Stimulated activated CD8-positive, alpha-beta memory T cell treated with anti-CD3 and anti-CD28 coated beads, Interleukin-7, amount 100 ng/mL, for 4 hours (primary cell): ENCODE measurements around the gene RMI1.

Experiments
- DNase-seq, 2 donors: peaks; one replicate each; pipeline ENCODE4 v3.0.0-alpha.2; 2020; ENCODE audit warnings: low read depth in 2 of 2

The RMI1 gene

DNA sequence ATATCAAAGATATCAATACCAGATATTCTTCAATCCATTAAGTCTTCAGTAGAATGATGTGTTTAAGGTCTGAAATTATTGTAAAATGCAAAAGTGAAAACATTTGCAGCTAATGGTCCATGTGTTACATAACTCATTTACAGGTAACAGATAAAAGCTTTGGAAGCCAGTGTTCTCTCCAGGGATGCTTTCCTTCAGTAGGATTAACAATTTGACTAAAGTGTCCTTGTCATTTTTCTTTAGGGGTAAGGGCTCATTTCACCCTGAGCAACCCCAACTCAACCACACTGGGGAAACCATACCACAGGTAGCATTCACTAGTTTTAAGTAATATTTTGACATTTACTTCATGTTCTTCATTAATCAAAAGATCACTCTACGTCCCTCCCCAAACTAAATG, 13.5 kb upstream of the RMI1 start:
- no peak for DNase-seq

DNA sequence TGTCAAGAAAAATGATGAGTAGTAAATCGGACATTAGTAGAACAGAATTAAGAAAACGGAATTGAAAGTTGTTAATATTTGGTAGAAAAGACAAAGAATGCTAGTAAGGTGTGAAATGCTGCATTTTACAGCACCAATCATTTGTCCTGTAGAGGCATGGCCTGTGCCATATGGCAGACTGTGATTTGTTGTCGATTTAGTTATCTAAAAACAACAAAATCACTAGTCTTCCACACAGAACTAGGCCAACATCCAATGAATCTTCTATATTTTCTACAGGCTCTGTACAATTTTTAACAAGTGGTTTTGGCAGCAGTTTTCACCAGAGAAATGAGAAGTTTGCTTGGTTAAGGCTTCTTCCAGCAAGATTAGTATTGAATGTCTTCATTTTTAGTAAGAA, 11.0 kb upstream of the RMI1 start:
- DNase-seq = no peak

DNA sequence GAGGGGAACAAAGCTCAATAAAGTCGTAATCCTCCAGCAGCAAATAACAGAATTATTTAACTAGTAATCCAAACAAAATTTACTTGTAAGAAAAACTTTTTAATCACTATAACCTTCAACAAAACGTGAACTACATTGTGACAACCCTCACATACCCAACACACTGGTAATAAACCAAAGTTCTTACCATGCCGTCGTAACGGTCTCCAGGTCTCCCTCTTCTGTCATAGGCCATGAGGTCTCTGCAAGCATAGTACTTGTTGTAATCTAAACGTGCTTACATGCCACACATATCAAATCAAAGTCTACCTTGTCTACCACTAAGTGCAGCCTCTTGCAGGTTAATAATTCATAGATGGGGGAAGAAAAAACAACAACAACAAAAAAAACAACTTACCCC, 9.1 kb upstream of the RMI1 start:
- DNase-seq = no peak

DNA sequence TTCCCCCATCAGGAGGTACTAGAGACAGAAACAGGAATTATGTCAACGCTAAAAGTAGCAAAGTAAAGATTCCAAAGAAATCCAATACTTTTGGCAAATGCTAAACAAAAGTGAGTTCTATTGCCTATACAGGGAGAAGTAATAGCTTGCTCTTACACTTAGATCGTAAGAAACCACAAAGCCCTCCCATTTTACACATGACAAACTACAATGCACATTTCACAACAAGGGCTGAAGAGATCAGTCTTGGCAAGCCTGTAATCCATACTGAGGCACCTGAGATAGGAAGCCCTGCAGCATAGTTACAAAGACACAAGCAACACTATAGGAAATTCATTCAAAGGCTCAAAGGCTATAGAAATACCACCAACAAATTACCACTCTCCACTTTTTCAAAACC, 8.3 kb upstream of the RMI1 start:
- DNase-seq = no peak

DNA sequence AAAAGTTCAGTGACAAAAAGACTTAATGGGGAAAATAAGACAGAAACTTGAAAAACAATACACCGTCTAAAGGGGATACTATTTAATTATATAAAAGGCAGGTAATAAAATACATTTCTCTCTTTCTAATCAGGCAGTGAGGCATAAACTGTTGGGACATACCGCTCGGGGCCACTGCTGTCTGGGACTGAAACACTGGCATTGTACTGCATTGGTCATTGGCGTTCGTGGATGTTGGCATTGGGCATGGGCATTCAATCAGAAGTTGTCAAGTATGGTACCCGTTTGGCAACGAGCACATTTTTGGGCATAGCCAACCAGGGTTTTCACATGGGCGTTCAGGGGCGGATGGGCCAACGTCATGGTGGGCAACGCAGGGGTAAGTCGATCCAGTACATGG, 5.3 kb upstream of the RMI1 start:
- no peak for DNase-seq

DNA sequence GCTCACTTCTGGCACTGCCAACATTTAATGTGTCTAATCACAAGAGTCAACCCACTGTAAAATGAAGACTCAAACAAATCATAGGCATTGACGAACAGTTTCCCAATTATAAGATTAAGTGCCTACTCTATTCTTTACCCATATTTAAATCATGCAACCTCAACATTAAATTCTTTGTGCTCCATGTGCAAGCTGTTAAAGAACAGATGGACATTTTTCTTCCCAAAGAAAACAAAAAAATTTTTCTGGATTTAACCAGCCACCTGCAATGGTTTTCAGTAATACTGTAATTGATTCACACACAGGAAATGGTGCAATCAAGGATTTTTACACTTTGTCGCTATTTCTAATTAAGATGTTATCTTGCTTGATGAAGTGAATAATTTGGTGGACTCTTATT, 4.2 kb upstream of the RMI1 start:
- DNase-seq = no peak

DNA sequence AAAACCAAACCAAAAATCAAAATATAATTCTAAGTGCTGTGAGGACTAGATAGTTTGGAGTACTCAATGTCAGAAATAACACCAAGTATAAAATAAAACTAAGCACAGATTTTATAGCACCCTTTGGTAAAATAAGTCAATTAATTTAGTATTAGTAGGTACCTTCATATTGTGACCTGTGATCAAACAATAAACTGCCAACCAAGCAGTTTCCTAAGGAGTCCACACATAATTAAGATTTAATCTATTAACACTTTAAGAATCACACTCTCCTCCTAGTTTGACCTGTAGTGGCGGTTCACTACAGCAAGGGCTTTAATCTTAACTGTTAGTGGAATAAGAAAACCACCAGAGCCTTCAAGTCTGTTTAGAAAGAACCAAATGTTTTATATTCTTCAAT, 3.4 kb upstream of the RMI1 start:
- no peak for DNase-seq

DNA sequence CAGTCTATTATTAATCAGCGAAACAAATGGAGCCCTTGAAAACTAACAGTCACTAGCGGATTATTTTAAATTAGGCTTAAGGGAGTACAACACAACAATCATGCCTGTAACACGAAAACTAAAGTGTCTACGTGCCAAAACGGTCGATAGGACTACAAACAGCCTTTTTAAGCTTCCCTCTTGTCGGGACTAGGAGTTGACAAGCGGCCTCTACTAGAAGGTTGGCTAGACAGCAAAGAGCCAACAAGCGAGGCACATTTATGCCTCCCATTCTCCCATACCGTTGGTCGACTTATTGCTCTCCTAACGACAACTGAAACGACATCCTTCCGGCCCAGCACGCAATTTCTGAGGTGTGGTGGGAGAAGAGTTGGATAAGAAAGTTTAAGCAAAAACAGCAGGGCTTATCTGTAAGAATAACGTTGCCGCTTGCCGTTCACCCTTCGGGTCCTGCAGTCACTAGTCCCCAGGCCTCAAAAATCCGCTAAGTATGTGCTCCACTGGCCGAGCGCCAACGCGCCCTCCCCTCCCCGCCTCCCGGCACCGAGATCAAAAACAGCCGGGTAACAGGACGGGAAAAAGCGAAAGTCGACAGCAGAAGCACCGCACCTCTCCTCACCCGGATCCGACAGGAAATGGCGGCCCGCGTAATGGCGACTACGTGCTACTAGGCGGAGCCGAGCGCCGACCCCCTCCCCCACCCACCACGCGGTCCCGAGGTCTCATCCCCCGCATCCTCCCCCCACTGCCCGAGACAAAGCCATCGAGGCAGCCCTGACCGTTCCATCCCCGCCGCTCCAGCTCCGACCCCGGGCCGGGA, 1.4 kb upstream of the RMI1 start:
- peak; percentile 82 to 87 for DNase-seq

DNA sequence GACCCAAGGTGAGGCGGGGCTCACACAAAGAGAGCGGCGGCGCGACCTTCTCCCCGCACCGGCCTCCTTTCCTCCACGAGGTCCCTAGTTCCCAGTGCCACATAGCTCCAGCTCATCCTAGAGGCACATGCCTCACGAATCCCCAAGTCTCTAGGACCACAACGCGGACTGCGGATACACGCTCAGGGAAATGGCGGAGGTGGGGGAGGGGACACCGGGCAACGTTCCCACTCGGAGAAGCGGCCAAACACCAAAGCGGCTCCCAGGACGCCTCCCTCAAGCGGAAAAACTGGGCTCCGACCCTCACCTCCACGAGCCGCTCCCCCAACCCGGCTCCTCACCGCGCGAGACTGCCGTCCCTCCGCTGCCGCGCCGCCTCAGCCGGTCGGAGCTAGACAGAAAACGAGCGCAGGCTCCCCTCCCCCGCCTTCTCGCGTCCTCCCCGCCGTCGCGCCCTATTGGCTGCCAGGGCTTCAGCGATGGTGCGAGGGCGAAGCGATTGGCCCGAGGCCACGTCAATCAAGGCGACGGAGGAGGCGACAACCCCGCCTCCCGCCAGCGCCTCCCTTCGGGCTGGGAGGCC, 702 bp upstream of the RMI1 start, which contains the start of gene HNRNPK:
HNRNPK (minus strand) TSS at position 404 of the 583 bp plus-strand sequence. CDS start 1,963 bp downstream, outside the sequence.
- DNase-seq = peak; percentile 97 to 99

DNA sequence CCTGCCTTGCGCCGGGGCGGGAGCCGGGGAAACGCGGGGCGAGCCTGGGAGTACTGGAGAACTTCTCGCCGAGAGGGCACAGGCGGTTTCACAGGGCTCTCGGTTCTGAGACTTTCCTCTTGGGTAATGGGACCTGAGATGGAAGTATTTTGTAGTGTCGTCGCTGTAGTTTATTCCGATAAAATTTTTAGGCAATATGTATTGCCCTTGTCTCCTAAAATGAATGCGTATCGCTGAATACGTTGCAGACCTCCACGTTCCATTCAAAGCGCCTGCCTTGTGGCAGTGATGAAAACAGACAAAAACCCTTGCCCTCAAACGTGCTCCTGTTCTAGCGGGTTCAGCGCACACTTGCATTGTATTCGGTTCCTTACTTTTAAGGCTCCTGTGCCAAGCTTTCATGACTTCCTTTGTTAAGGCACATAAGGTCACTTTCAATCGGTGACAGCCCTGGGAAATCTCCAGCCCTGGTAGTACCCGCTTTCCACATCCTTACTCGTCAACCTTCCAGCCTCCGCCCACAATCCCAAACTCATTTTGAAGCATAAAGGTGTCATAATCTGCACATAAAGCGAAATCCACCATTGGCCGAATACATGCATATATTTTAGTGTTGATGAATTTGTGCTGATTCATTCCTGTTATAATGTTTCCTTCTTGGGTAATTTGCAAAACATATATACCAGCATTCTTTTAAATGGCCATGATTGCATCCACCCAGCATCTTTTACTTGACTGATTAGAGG, 694 bp downstream of the RMI1 start:
- DNase-seq = no peak

DNA sequence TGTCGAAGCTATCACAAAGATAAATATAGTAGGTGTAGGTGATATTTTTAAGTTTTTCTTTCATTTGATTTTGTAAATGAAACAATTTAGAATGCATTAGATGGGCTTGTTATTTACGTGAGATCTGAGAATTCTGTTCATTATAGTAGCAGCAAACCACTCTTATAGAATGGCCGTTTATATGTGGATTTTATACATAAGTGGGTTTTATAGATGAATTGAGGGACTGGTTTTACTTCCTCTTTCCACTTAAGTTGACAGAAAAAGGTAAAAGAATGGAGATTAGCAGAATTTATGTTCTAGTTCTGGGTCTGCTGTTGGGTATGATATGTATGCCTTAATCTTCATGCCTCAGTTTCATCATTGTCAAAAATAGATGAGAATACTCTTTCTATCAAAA, 5.6 kb downstream of the RMI1 start:
- DNase-seq = no peak

DNA sequence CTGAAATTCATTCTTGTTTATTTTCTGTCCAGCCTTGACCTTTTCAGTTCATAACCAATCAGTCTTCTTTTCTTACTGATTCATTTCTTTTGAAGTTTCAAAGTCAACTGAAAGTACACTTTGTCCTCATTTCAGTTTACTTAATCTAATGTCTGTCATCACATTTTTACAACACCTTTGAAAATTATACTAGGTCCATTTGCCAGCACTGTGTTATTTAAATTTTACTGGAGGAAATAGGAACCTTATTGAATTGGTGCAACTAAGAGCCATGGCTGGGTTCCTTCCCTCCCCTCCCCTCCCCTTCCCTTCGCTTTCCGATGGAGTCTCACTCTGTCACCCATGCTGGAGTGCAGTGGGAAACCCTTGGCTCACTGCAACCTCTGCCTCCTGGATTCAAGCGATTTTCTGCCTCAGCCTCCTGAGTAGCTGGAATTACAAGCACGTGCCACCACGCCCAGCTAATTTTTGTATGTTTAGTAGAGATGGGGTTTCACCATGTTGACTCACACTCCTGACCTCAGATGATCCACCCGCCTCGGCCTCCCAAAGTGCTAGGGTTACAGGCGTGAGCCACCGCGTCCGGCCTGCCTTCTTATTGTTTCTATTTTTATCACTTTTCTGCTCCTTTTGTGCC, 6.3 kb downstream of the RMI1 start:
- DNase-seq = peak in 1 of 2 donors; percentile 7

DNA sequence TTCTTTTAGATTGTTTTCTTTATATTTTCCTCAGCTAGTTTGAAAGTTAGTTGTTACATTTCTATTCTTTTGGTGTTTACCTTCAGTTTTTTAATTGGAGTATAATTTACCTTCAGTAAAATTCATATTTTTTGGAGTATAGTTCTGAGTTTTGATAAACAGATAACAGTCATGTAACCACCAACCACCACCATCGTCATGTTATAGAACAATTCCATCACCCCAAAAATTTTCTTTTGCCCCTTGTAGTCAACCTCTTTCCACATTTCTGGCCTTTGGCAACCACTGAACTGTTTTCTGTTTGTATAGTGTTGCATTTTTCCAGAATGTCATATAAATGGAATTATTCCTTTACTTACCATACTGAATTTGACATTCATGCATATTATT, 6.8 kb downstream of the RMI1 start:
- DNase-seq = no peak

DNA sequence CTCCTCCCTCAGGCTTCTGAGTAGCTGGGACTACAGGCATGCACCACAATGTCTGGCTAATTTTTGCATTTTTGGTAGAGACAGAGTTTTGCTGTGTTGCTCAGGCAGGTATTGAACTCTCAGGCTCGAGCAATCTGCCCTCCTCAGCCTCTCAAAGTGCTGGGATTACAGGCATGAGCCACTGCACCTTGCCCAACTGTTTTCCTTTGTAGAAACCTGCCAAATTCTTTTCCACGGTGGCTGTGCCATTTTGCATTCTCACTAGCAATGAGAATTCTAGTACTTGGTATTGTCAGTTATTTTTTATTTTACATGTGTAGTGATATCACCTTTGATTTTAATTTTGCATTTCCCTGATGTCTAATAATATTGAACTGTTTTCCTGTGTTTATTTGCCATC, 7.8 kb downstream of the RMI1 start:
- DNase-seq = no peak

DNA sequence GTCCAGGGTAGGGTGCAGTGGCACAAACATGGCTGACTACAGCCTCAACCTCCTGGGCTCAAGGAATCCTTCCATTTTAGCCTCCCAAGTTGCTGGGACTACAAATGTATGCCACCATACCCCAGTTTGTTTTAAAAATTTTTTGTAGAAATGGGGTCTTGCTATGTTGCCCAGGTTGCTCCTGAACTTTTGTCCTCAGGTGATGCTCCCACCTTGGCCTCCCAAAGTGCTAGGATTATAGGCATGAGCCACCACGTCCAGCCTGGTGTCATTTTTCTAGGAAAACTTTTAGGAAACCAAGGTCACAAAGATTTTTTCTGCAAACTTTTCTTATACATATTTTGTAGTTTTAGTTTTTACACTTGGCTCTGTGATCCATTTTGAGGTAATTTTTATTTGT, 10.8 kb downstream of the RMI1 start:
- no peak for DNase-seq

DNA sequence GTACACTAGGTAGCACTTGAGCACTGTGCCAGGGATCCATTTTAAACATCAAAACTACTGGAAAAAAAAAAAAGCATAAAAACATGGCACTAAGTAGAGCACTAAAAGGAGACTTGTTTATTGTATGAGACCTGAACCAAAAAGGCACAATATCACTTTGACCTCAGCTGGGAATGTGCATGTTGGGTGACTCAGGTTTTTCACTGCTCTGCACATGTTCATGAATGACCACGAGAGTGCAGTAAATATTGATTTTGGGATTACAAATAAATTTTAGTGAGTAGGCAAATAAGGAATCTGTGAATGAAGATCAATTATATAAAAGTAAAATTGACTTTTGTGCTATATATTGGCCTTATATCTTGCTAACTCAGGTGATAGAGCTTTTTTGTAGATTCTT, 11.8 kb downstream of the RMI1 start:
- DNase-seq = no peak

DNA sequence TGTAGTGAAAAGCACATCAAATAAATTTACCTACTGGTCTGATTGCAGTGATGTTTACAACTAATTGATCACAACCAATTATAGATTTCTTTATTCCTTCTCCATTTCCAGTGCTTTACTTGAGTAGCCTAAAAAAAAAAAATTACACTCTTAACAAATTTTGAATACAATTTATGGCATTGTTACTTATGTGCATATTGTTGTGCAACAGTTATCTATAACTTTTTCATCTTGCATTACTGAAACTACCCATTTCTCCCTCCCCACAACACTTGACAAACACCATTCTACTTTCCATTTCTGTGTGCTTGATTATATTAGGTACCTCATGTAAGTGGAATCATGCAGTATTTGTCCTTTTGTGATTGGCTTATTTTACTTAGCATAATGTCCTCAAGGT, 12.3 kb downstream of the RMI1 start:
- no peak for DNase-seq

DNA sequence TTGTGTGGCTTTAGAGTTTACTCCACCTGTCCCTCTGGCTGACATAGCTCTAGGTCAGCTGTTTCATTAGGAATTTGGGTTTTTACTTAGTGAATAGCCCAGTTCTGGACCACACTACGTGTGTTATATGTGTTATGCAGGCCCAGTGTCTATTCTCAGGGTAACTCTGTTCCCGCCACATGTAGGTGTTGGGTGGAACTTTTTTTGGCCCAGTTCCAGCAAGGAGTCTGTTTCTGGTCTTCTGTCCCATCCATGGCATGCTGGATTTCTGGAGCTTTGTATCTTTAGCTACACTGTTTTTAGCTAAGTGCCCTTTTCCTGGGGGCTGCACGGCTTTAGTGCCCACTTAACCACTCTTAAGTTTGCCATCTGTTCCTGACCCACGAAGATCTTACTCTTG, 15.5 kb downstream of the RMI1 start:
- no peak for DNase-seq

DNA sequence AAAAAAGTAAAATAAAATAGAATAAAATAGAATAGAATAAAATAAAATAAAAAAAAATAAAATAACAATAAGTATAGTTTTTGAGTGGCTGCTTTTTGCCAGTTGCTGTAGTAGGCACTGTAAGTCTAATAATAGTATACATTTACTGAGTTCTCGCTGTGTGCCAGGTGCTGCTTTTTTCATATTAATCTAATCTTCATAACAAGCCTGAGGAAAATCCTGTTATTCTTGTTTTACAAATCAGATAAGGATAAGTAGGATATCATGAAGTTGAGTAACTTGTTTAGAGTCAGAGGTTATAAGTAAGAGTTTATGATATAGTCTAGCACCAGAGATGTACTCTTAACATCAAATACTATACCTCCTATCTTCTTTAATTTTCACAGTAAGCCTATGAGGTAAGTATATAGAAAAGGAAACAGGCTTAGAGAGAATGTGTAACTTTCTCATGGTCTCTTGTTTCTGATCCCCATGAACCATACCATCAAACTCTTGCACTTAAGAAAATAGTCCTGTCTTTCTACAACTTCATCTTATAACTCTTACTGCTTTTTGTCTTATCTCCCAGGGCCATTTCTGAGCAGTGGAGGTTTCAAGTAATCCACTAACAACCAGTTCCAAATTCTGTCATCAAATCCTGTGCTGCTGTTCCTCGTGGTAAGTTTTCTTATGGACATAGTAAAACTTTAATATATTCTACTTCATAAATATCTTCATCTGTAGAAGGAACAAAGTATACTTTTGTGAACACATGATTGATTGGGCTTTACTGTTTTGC, 18.7 kb downstream of the RMI1 start:
- DNase-seq = no peak

DNA sequence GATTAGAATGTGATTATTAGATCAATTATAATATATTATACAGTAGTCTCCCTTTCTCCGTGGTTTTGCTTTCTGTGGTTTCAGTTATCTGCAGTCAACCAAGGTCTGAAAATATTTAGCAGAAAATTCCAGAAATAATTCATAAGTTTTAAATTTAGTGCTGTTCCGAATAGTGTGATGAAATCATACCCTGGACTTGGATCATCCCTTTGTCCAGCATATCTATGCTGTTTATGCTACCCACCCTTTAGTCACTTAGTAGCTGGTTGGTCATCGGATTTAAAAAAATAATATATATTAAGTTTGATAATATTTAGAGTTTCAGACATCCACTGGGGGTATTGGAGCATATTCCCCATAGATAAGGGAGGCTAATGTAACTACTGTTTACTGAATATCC, 19.6 kb downstream of the RMI1 start:
- no peak for DNase-seq

DNA sequence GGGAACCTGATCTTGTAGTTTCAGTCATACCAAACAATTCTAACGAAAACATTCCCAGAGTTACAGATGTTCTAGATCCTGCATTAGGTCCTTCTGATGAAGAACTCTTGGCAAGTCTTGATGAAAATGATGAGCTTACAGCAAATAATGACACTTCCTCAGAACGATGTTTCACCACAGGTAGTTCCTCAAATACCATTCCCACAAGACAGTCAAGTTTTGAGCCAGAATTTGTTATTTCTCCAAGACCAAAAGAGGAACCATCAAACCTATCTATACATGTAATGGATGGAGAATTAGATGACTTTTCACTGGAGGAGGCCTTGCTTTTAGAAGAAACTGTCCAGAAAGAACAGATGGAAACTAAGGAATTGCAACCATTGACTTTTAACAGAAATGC, 21.0 kb downstream of the RMI1 start:
- no peak for DNase-seq

DNA sequence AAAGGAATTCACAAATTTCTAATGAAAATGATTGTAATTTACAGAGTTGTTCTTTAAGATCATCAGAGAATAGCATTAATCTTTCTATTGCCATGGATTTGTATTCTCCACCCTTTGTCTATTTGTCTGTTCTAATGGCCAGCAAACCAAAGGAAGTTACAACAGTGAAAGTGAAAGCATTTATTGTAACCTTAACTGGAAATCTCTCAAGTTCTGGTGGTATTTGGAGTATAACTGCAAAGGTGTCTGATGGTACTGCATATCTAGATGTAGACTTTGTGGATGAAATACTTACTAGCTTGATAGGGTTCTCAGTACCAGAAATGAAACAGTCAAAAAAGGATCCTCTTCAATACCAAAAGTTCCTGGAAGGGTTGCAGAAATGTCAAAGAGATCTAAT, 21.7 kb downstream of the RMI1 start:
- no peak for DNase-seq
